ENCODE data around the gene HDAC10. TPM values are rescaled to one million over a fixed set of nuclear protein-coding genes. Genes with fewer than 3 reads are reported as not detected.
A peak's percentile ranks its signal among the peaks of the same experiment; 100 is the strongest.

The HDAC10 gene
- total RNA-seq, 4 donors from 2014 or later, result 1.2 to 40.5 (median 20.6) TPM

GRCh38 chr22:50246242-50247175 lies 4.6 kb downstream of the HDAC10 start:
- Histone ChIP-seq H3K4me1 (peaks cover 9 to 48% of the 10 kb centered on the region in 2 donors), H3K27ac (peak overlapping the region in 1 of 2 donors; percentile 93), H3K36me3 (no peaks in the 10 kb centered on the region), H3K9me3 (no peaks in the 10 kb centered on the region), H3K27me3 (no peaks in the 10 kb centered on the region), H3K4me3 (no peak overlapping the region)
- DNase-seq, result no peak
- TF ChIP-seq POLR2A (IDR thresholded peaks at IDR 0.05) (no peak), CTCF (IDR thresholded peaks at IDR 0.05) (no peak)
- intact Hi-C loops (cut with DNase I; ENCODE audit: low total_unique reads), result no loop called here

GRCh38 chr22:50245214-50246072 lies 5.6 kb downstream of the HDAC10 start:
- H3K4me1 ChIP-seq, result peaks cover 8 to 49% of the 10 kb centered on the region in 2 donors
- DNase-seq, result no peak

GRCh38 chr22:50244420-50245213 lies 6.4 kb downstream of the HDAC10 start, which contains the start of gene TUBGCP6:
Gene TUBGCP6 (minus strand): TSS chr22:50245023. CDS start chr22:50244459, 564 bp downstream.
- no peaks in the 10 kb centered on the region for H3K9me3 ChIP-seq
- H3K27me3 ChIP-seq, result no peaks in the 10 kb centered on the region
- H3K4me1 ChIP-seq, result peaks cover 3 to 41% of the 10 kb centered on the region in 2 donors
- H3K36me3 ChIP-seq, result no peaks in the 10 kb centered on the region
- H3K27ac ChIP-seq, result peak within 1 kb of the TSS; percentile 77 to 93
- DNase-seq, result peak; percentile 94
- TF ChIP-seq POLR2A (IDR thresholded peaks at IDR 0.05), result peak; percentile 24 to 86
- peak in 3 of 4 experiments; percentile 19 to 44 (median 23) for TF ChIP-seq CTCF (IDR thresholded peaks at IDR 0.05)
- peak within 1 kb of the TSS; percentile 67 to 87 for H3K4me3 ChIP-seq
- intact Hi-C loops (cut with DNase I; ENCODE audit: low total_unique reads), result no loop called here

More at GRCh38 chr22:50245214-50246072, 5.6 kb downstream of the HDAC10 start:
- intact Hi-C loops (cut with DNase I; ENCODE audit: low total_unique reads), result no loop called here
- no peak for TF ChIP-seq CTCF (IDR thresholded peaks at IDR 0.05)
- no peak for TF ChIP-seq POLR2A (IDR thresholded peaks at IDR 0.05)
- Histone ChIP-seq H3K27ac (peak overlapping the region; percentile 77 to 93), H3K27me3 (no peaks in the 10 kb centered on the region), H3K36me3 (no peaks in the 10 kb centered on the region), H3K4me3 (peak overlapping the region; percentile 67 to 87), H3K9me3 (no peaks in the 10 kb centered on the region)

- TF ChIP-seq POLR2A (IDR thresholded peaks at IDR 0.05) (no peak), CTCF (IDR thresholded peaks at IDR 0.05) (no peak)
- H3K4me3 ChIP-seq, result peak overlapping the region; percentile 67 to 87
- no peak for DNase-seq
- no peaks in the 10 kb centered on the region for H3K27me3 ChIP-seq
- no peaks in the 10 kb centered on the region for H3K36me3 ChIP-seq
- H3K27ac ChIP-seq, result peak overlapping the region; percentile 77 to 93
- H3K9me3 ChIP-seq, result no peaks in the 10 kb centered on the region
- H3K4me1 ChIP-seq, result peaks cover 3 to 41% of the 10 kb centered on the region in 2 donors
- intact Hi-C loops (cut with DNase I; ENCODE audit: low total_unique reads), result no loop called here
Measured at GRCh38 chr22:50243685-50244419, 7.2 kb downstream of the HDAC10 start.
